Keratinocyte (primary cell): ENCODE results near the gene NYNRIN. TPM values are rescaled to one million over a fixed set of nuclear protein-coding genes. Genes with fewer than 3 reads are reported as not detected.

Source experiments
- DNase-seq: peaks from one replicate; pipeline ENCODE4 v3.0.0-alpha.2; 2011; ENCODE audit warnings: low read depth, missing footprints, low spot score
- FAIRE-seq: peaks from 2 replicates; lab custom pipeline; 2011; peaks lifted over from hg19 to GRCh38; lab: Jason Lieb, UNC
- H2AFZ ChIP-seq: 2 replicates; pipeline ENCODE4 v1.6.0; 2012; ENCODE audit warnings: low read length, control low read depth, inconsistent platforms; ENCODE audit not compliant: control insufficient read depth
- H3K27ac ChIP-seq: 2 replicates; pipeline ENCODE4 v1.5.1; 2011; ENCODE audit warnings: low read length; ENCODE audit not compliant: control insufficient read depth, insufficient read depth
- H3K27me3 ChIP-seq: 3 replicates; pipeline ENCODE4 v1.6.0; 2011; ENCODE audit warnings: low read length; ENCODE audit not compliant: control insufficient read depth, insufficient read depth; ENCODE audit errors: extremely low read depth
- H3K36me3 ChIP-seq, 2 experiments: 2 replicates in 1 of 2; 3 replicates in 1 of 2; pipeline ENCODE4 v1.5.1; 2011; ENCODE audit warnings: low read length in 2 of 2, mild to moderate bottlenecking in 1 of 2; ENCODE audit not compliant: control insufficient read depth in 2 of 2, insufficient read depth in 2 of 2; ENCODE audit errors: extremely low read depth in 1 of 2
- H3K4me1 ChIP-seq: 3 replicates; pipeline ENCODE4 v1.5.1; 2011; ENCODE audit warnings: low read length; ENCODE audit not compliant: control insufficient read depth, insufficient read depth; ENCODE audit errors: extremely low read depth
- H3K4me2 ChIP-seq: 3 replicates; pipeline ENCODE4 v1.6.0; 2011; ENCODE audit warnings: low read depth, low read length; ENCODE audit not compliant: control insufficient read depth, insufficient read depth; ENCODE audit errors: extremely low read depth
- H3K4me3 ChIP-seq, 3 experiments: fragments of 200-600 bp in 1 of 3; sonication (generic) in 1 of 3; 2 replicates in 2 of 3; 3 replicates in 1 of 3; pipeline ENCODE4 v1.5.1; 2011 to 2016; ENCODE audit warnings: low read length in 3 of 3, mild to moderate bottlenecking in 3 of 3, control low read depth in 2 of 3, inconsistent platforms in 1 of 3, low read depth in 1 of 3, mixed read lengths in 1 of 3, mixed run types in 1 of 3, moderate library complexity in 1 of 3; ENCODE audit not compliant: control insufficient read depth in 2 of 3, insufficient read depth in 2 of 3; ENCODE audit errors: extremely low read depth in 1 of 3
- H3K79me2 ChIP-seq: 2 replicates; pipeline ENCODE4 v1.6.0; 2012; ENCODE audit warnings: low read length; ENCODE audit not compliant: control insufficient read depth, insufficient read depth
- H3K9ac ChIP-seq: 3 replicates; pipeline ENCODE4 v1.6.0; 2011; ENCODE audit warnings: low read length; ENCODE audit not compliant: control insufficient read depth, insufficient read depth; ENCODE audit errors: extremely low read depth
- H3K9me1 ChIP-seq: 3 replicates; pipeline ENCODE4 v1.6.0; 2011; ENCODE audit warnings: low read length; ENCODE audit not compliant: control insufficient read depth, insufficient read depth; ENCODE audit errors: extremely low read depth
- H3K9me3 ChIP-seq: 2 replicates; pipeline ENCODE4 v1.5.1; 2012; ENCODE audit warnings: low read depth, low read length; ENCODE audit not compliant: control insufficient read depth
- H4K20me1 ChIP-seq: 3 replicates; pipeline ENCODE4 v1.6.0; 2011; ENCODE audit warnings: low read length; ENCODE audit not compliant: control insufficient read depth, insufficient read depth; ENCODE audit errors: extremely low read depth
- CTCF ChIP-seq, 3 experiments: IDR thresholded peaks in 1 of 3; conservative IDR thresholded peaks in 1 of 3; optimal IDR thresholded peaks in 1 of 3; 2 replicates in 2 of 3; 3 replicates in 1 of 3; pipeline versions ENCODE3 to v1.5.1; 2011; ENCODE audit warnings: low read length in 3 of 3, mild to moderate bottlenecking in 3 of 3, moderate library complexity in 2 of 3, control low read depth in 1 of 3, inconsistent platforms in 1 of 3; ENCODE audit not compliant: insufficient read depth in 2 of 3; ENCODE audit errors: extremely low read depth in 1 of 3
- EZH2 ChIP-seq: IDR thresholded peaks from one replicate; pipeline ENCODE4 v1.6.1; 2012; ENCODE audit warnings: inconsistent platforms, mild to moderate bottlenecking, low read length, moderate library complexity
- dilution Hi-C: fragments of 300-500 bp; cut with MboI; formaldehyde crosslinking; loops from one replicate; pipeline ENCODE4 v1.7.0; 2020; ENCODE audit warnings: low sequenced_read_pairs; ENCODE audit not compliant: extremely low pct_ligation_motif_present
- polyA plus RNA-seq, 5 experiments: library from polyadenylated mRNA; depleted of rRNA in 3 of 5; stranded (reverse) in 3 of 5; stranded (forward) in 1 of 5; unstranded in 1 of 5; fragments of >200 nt; gene quantifications; 1 replicate in 1 of 5; 2 replicates in 3 of 5; 3 replicates in 1 of 5; pipeline versions ENCODE4 v1.2.1 to v1.2.3, GENCODE V29; 2011 to 2012; ENCODE audit warnings: missing spikeins in 2 of 5, low read depth in 1 of 5, low replicate concordance in 1 of 5

Gene NYNRIN
- polyA plus RNA-seq, 1 donor (not counting 4 experiments of a cell fraction or from before 2014, with no cell fraction given) = 4.9 TPM

DNA sequence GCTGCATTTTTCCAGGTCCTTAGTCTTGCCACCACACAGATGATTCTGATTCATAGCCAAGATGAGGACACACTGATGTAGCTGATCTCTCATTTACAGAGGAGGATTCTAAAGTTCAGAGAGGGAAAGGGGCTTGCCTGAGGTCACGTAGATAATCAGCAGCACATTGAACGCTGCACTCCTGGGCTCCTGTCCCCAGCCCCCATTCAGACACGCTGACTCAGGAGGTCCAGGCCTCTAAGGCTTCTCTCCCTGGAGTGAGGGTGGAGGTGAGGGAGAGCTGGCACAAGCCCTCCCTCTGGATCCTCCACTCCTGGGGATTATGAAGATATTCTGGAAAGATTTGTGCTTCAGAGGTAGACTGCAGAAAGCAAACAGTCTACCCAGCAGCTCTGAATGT, 20.5 kb upstream of the NYNRIN start:
- Histone ChIP-seq H3K9me3 (no peaks in the 10 kb centered on the region), H3K27ac (no peak overlapping the region), H3K4me1 (peaks cover 11% of the 10 kb centered on the region), H2AFZ (no peak overlapping the region), H3K9ac (no peak overlapping the region), H3K4me3 (no peak overlapping the region), H3K79me2 (no peaks in the 10 kb centered on the region), H3K27me3 (no peaks in the 10 kb centered on the region), H3K9me1 (no peaks in the 10 kb centered on the region), H3K4me2 (no peak overlapping the region), H4K20me1 (no peaks in the 10 kb centered on the region), H3K36me3 (no peaks in the 10 kb centered on the region)
- DNase-seq (no peak), FAIRE-seq (no peak)
- dilution Hi-C loops = no loop called here
- no peak for TF ChIP-seq CTCF (optimal IDR thresholded peaks at IDR 0.05 in 1 of 3, IDR thresholded peaks at IDR 0.05 in 1 of 3, conservative IDR thresholded peaks at IDR 0.05 in 1 of 3; ENCODE audit: extremely low read depth in 1 of 3, insufficient read depth in 2 of 3, low read length in 3 of 3)
- no peak for TF ChIP-seq EZH2

- no peaks in the 10 kb centered on the region for H3K36me3 ChIP-seq
- no peak overlapping the region for H3K27ac ChIP-seq
- H3K4me2 ChIP-seq = no peak overlapping the region
- DNase-seq = no peak
- H3K4me1 ChIP-seq = peaks cover 11% of the 10 kb centered on the region
- dilution Hi-C loops = no loop called here
- no peak overlapping the region for H2AFZ ChIP-seq
- no peak overlapping the region for H3K4me3 ChIP-seq
- FAIRE-seq = no peak
- peak overlapping the region; percentile 0 for H3K9ac ChIP-seq
- no peaks in the 10 kb centered on the region for H4K20me1 ChIP-seq
- no peaks in the 10 kb centered on the region for H3K79me2 ChIP-seq
- H3K9me3 ChIP-seq = no peaks in the 10 kb centered on the region
- no peaks in the 10 kb centered on the region for H3K9me1 ChIP-seq
- no peaks in the 10 kb centered on the region for H3K27me3 ChIP-seq
- TF ChIP-seq EZH2 (no peak), CTCF (optimal IDR thresholded peaks at IDR 0.05 in 1 of 3, IDR thresholded peaks at IDR 0.05 in 1 of 3, conservative IDR thresholded peaks at IDR 0.05 in 1 of 3; ENCODE audit: extremely low read depth in 1 of 3, insufficient read depth in 2 of 3, low read length in 3 of 3) (no peak)
Observed at GRCh38 chr14:24378981-24379906, 19.6 kb upstream of the NYNRIN start.
